Trophoblast cell (in vitro differentiated cells and primary cell): ENCODE results near the gene MYCL.
"Not testable (repeated sequence)": the region's sequence is repeated elsewhere in the genome, so short reads cannot be mapped to it uniquely, and the experiment has no call there.

Experiments
- DNase-seq, 2 donors: peaks; one replicate each; pipeline ENCODE4 v3.0.0-alpha.2; 2016
- H2AFZ ChIP-seq: 2 replicates; pipeline ENCODE4 v1.6.1; 2013; ENCODE audit warnings: low read length, moderate library complexity, mild to moderate bottlenecking; ENCODE audit not compliant: insufficient read depth, poor library complexity
- H2AK5ac ChIP-seq: 2 replicates; pipeline ENCODE4 v1.6.1; 2013; ENCODE audit warnings: mild to moderate bottlenecking, low read length
- H2BK120ac ChIP-seq: 2 replicates; pipeline ENCODE4 v1.6.1; 2013; ENCODE audit warnings: low read length, mild to moderate bottlenecking, moderate library complexity; ENCODE audit not compliant: insufficient read depth, poor library complexity
- H2BK12ac ChIP-seq: 2 replicates; pipeline ENCODE4 v1.6.1; 2013; ENCODE audit warnings: mild to moderate bottlenecking, low read length, moderate library complexity
- H2BK5ac ChIP-seq: 2 replicates; pipeline ENCODE4 v1.6.1; 2013; ENCODE audit warnings: low read length, low read depth, moderate library complexity, mild to moderate bottlenecking; ENCODE audit not compliant: poor library complexity
- H3K14ac ChIP-seq: 2 replicates; pipeline ENCODE4 v1.6.1; 2013; ENCODE audit warnings: mild to moderate bottlenecking, low read length
- H3K18ac ChIP-seq: 2 replicates; pipeline ENCODE4 v1.6.1; 2013; ENCODE audit warnings: mild to moderate bottlenecking, low read length
- H3K23ac ChIP-seq: 2 replicates; pipeline ENCODE4 v1.6.1; 2013; ENCODE audit warnings: low read length
- H3K27ac ChIP-seq: 2 replicates; pipeline ENCODE4 v1.5.1; 2013; ENCODE audit warnings: low read depth, mild to moderate bottlenecking, inconsistent platforms, low read length, moderate library complexity
- H3K27me3 ChIP-seq: 2 replicates; pipeline ENCODE4 v1.6.1; 2013; ENCODE audit warnings: inconsistent platforms, mild to moderate bottlenecking, low read length, moderate library complexity; ENCODE audit not compliant: insufficient read depth
- H3K36me3 ChIP-seq, 2 experiments: 1 replicate in 1 of 2; 2 replicates in 1 of 2; pipeline ENCODE4 v1.6.1; 2013; ENCODE audit warnings: low read length in 2 of 2, mild to moderate bottlenecking in 2 of 2, moderate library complexity in 1 of 2; ENCODE audit not compliant: insufficient read depth in 2 of 2, control insufficient read depth in 1 of 2
- H3K4ac ChIP-seq: 2 replicates; pipeline ENCODE4 v1.6.1; 2013; ENCODE audit warnings: low read depth, mild to moderate bottlenecking, low read length, moderate library complexity
- H3K4me1 ChIP-seq, 2 experiments: 1 replicate in 1 of 2; 2 replicates in 1 of 2; pipeline ENCODE4 v1.6.1; 2013; ENCODE audit warnings: low read length in 2 of 2, mild to moderate bottlenecking in 2 of 2, moderate library complexity in 1 of 2; ENCODE audit not compliant: insufficient read depth in 2 of 2, control insufficient read depth in 1 of 2
- H3K4me2 ChIP-seq: 2 replicates; pipeline ENCODE4 v1.6.1; 2013; ENCODE audit warnings: inconsistent platforms, mild to moderate bottlenecking, low read length, moderate library complexity
- H3K4me3 ChIP-seq: 2 replicates; pipeline ENCODE4 v1.5.1; 2013; ENCODE audit warnings: mild to moderate bottlenecking, low read depth, low read length, inconsistent platforms
- H3K79me1 ChIP-seq: one replicate; pipeline ENCODE4 v1.6.1; 2013; ENCODE audit warnings: low read length
- H3K79me2 ChIP-seq: 2 replicates; pipeline ENCODE4 v1.6.1; 2013; ENCODE audit warnings: low read length, mild to moderate bottlenecking; ENCODE audit not compliant: control insufficient read depth, insufficient read depth, poor library complexity
- H3K9ac ChIP-seq: 2 replicates; pipeline ENCODE4 v1.6.1; 2013; ENCODE audit warnings: mild to moderate bottlenecking, low read length
- H3K9me3 ChIP-seq: 2 replicates; pipeline ENCODE4 v1.6.1; 2013; ENCODE audit warnings: low read depth, mild to moderate bottlenecking, control low read depth, inconsistent platforms, low read length; ENCODE audit not compliant: insufficient read depth
- H4K12ac ChIP-seq: 2 replicates; pipeline ENCODE4 v1.6.1; 2013; ENCODE audit warnings: low read depth, mild to moderate bottlenecking, low read length, moderate library complexity
- H4K8ac ChIP-seq: 2 replicates; pipeline ENCODE4 v1.6.1; 2013; ENCODE audit warnings: low read depth, mild to moderate bottlenecking, low read length, moderate library complexity
- H4K91ac ChIP-seq: one replicate; pipeline ENCODE4 v1.6.1; 2013; ENCODE audit warnings: low read depth, mild to moderate bottlenecking, low read length, moderate library complexity
- WGBS: extraction: QIAGEN DNeasy Blood & Tissue Kit; methylation state at CpG from one replicate; pipeline ENCODE4 v1.1.7; 2013; ENCODE audit warnings: missing lambda C conversion rate; ENCODE audit not compliant: insufficient read length, insufficient coverage; ENCODE audit errors: extremely low coverage; 5-methylcytosine and 5-hydroxymethylcytosine counted together

MYCL gene

GRCh38 chr1:39913136-39913535 lies 11.4 kb upstream of the MYCL start:
- not testable (repeated sequence) for H3K79me2 ChIP-seq, H3K9ac ChIP-seq, H4K8ac ChIP-seq, H3K14ac ChIP-seq, H4K91ac ChIP-seq, H3K4ac ChIP-seq, H2BK120ac ChIP-seq, H3K27me3 ChIP-seq, H2AFZ ChIP-seq, H3K4me2 ChIP-seq, H4K12ac ChIP-seq, H3K36me3 ChIP-seq, H2AK5ac ChIP-seq, H3K23ac ChIP-seq, DNase-seq, H3K18ac ChIP-seq, H2BK5ac ChIP-seq, H3K79me1 ChIP-seq, H3K4me3 ChIP-seq, H3K4me1 ChIP-seq, H3K9me3 ChIP-seq, H3K27ac ChIP-seq, H2BK12ac ChIP-seq
- WGBS: no CpG with 5 or more reads among the region's 30 CpGs

GRCh38 chr1:39910263-39910662 lies 8.5 kb upstream of the MYCL start:
- no peak overlapping the region for H2AFZ ChIP-seq
- H4K91ac ChIP-seq: no peak overlapping the region
- no peaks in the 10 kb centered on the region for H3K79me1 ChIP-seq
- H3K14ac ChIP-seq: no peak overlapping the region
- WGBS: no CpG with 5 or more reads among the region's 3 CpGs
- no peak overlapping the region for H3K18ac ChIP-seq
- H4K8ac ChIP-seq: no peak overlapping the region
- no peak overlapping the region for H3K4me3 ChIP-seq
- H3K36me3 ChIP-seq: no peaks in the 10 kb centered on the region
- H2BK12ac ChIP-seq: no peak overlapping the region
- no peak overlapping the region for H2BK120ac ChIP-seq
- H3K27ac ChIP-seq: no peak overlapping the region
- no peak overlapping the region for H3K23ac ChIP-seq
- no peaks in the 10 kb centered on the region for H3K9me3 ChIP-seq
- DNase-seq: no peak
- no peak overlapping the region for H3K9ac ChIP-seq
- H3K4ac ChIP-seq: no peak overlapping the region
- H3K4me2 ChIP-seq: no peak overlapping the region
- no peak overlapping the region for H2AK5ac ChIP-seq
- no peaks in the 10 kb centered on the region for H3K79me2 ChIP-seq
- H4K12ac ChIP-seq: no peak overlapping the region
- H2BK5ac ChIP-seq: no peak overlapping the region
- H3K27me3 ChIP-seq: no peaks in the 10 kb centered on the region
- no peaks in the 10 kb centered on the region for H3K4me1 ChIP-seq

- H4K91ac ChIP-seq: no peak overlapping the region
- no CpG with 5 or more reads among the region's 2 CpGs for WGBS
- H2AFZ ChIP-seq: no peak overlapping the region
- no peak overlapping the region for H2BK5ac ChIP-seq
- H3K14ac ChIP-seq: no peak overlapping the region
- no peak overlapping the region for H2BK120ac ChIP-seq
- no peak overlapping the region for H2BK12ac ChIP-seq
- H2AK5ac ChIP-seq: no peak overlapping the region
- no peaks in the 10 kb centered on the region for H3K4me1 ChIP-seq
- H3K23ac ChIP-seq: no peak overlapping the region
- H3K9me3 ChIP-seq: no peaks in the 10 kb centered on the region
- no peak overlapping the region for H4K12ac ChIP-seq
- no peak overlapping the region for H4K8ac ChIP-seq
- no peak overlapping the region for H3K4me2 ChIP-seq
- no peak overlapping the region for H3K9ac ChIP-seq
- no peak overlapping the region for H3K4ac ChIP-seq
- H3K79me1 ChIP-seq: no peaks in the 10 kb centered on the region
- H3K27ac ChIP-seq: no peak overlapping the region
- H3K4me3 ChIP-seq: no peak overlapping the region
- no peak overlapping the region for H3K18ac ChIP-seq
- no peaks in the 10 kb centered on the region for H3K79me2 ChIP-seq
- no peaks in the 10 kb centered on the region for H3K36me3 ChIP-seq
- no peak for DNase-seq
- H3K27me3 ChIP-seq: no peaks in the 10 kb centered on the region
Observed at GRCh38 chr1:39908534-39908933, 6.8 kb upstream of the MYCL start.

GRCh38 chr1:39907528-39908453 lies 6.1 kb upstream of the MYCL start:
- Histone ChIP-seq H3K36me3 (no peaks in the 10 kb centered on the region), H3K79me1 (no peaks in the 10 kb centered on the region), H3K27me3 (no peaks in the 10 kb centered on the region), H4K91ac (no peak overlapping the region), H4K12ac (no peak overlapping the region), H3K14ac (no peak overlapping the region), H3K9me3 (no peaks in the 10 kb centered on the region), H3K9ac (no peak overlapping the region), H3K4me1 (no peaks in the 10 kb centered on the region), H3K18ac (no peak overlapping the region), H3K27ac (no peak overlapping the region), H3K4me3 (no peak overlapping the region), H2AFZ (no peak overlapping the region), H2BK5ac (no peak overlapping the region), H3K23ac (no peak overlapping the region), H4K8ac (no peak overlapping the region), H3K79me2 (no peaks in the 10 kb centered on the region), H3K4me2 (no peak overlapping the region), H2BK120ac (no peak overlapping the region), H2BK12ac (no peak overlapping the region), H3K4ac (no peak overlapping the region), H2AK5ac (no peak overlapping the region)
- no CpG with 5 or more reads among the region's 3 CpGs for WGBS
- no peak for DNase-seq
